GM18873 (cell line): ENCODE results near the gene SLC8A1.
"Not testable (repeated sequence)": the region's sequence is repeated elsewhere in the genome, so short reads cannot be mapped to it uniquely, and the experiment has no call there.

ENCODE experiments used
- ATAC-seq: cut with Tn5 transposase; IDR thresholded peaks from one replicate; pipeline ENCODE4 v1.9.1; 2021; ENCODE audit warnings: mild to moderate bottlenecking, moderate library complexity, moderate number of reproducible peaks; ENCODE audit not compliant: unreplicated experiment, low FRiP score

The SLC8A1 gene

DNA sequence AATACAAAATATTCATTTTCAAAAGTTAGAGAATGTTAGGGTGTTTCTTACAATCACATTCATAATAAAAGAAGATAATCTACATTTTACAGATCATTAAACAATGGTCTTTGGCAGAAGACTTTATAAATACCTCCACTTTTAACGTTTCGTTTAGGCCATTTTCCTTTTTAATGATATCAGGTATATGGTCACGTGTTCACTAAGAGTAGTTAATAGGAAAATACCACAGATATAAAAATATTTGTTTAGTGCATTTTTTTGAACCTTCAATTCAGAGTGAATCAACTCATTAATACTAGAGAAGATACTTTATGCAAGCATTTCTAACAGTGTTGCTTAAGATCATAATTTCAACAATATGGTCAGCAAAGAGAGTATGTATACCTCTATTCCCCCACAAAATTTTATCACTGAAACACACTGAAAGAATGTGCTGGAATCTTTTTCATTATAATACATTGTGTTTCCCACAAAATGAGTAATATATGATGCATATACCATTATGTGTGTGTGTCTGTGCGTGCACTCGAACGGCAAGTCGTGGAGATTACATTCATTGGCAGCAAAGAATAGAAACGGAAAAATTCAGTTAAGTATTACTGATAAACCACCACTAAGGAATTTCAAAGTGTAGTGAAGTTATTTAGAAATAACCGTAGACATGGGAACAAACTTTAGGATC is 353.0 kb downstream of the SLC8A1 start:
- ATAC-seq = no peak

GRCh38 chr2:40097691-40098385 is 354.1 kb downstream of the SLC8A1 start:
- no peak for ATAC-seq

GRCh38 chr2:40096360-40096759 is 355.5 kb downstream of the SLC8A1 start:
- ATAC-seq = no peak

DNA sequence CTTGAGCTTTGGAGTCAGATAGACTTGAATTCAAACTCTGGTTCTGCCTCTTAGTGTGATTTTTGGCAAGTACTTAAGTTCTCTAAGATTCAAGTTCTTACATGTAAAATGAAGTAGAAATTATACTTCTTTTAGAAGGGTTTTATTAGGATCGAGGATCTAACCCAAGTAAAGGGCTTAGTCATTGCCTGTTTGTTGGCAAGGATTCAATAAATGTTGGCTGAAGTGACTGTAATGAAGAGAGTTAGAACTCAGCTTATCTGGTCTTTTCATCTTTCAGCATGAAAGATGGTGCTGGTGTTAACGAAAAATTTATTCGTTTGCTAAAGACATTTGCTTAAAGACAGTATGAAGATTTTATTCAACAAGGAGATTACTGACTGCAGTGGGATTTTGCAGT is 356.9 kb downstream of the SLC8A1 start:
- no peak for ATAC-seq

DNA sequence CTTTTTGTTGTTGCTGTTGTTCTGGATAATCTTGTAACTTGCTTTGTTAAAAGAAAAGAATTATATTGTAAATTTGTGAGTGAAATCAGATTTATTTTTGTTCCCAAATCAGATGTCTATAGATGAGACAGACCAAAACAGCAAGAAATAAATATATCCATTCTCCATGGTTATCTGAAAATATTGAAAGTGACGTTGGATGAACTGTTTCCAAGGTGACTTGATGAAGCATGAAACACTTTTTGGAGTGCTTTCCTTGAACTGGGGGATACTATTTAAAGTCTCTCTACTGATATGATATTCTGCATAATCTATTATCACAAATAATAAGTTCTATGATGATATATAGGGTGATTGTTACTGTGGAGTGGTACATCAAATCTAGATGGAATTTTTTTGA is 357.4 kb downstream of the SLC8A1 start:
- ATAC-seq = no peak

- ATAC-seq = no peak
These were observed 358.7 kb downstream of the SLC8A1 start for GRCh38 chr2:40093021-40093675.

- ATAC-seq = no peak
These were observed 361.8 kb downstream of the SLC8A1 start for GRCh38 chr2:40090044-40090443.

DNA sequence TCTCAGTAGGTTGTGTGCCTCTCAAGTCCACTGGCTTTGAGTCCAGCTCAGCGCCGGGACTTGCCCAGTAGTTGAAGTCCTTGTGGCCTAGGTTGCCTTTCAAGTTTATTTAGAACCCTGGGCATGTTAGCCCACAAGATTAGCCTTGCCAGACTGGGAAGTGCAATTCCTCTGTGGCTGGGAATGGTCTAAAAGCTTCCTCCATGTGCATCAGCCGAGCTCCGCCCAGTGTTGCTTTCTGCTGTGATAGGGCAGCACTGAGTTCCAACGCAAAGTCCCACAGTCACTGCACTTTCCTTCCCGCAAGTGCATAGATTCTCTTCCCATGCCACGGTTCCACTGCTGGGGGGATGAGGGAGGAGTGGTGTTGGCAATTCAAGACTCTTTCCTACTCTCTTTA is 364.0 kb downstream of the SLC8A1 start:
- no peak for ATAC-seq

- ATAC-seq = no peak
These were observed 364.5 kb downstream of the SLC8A1 start for GRCh38 chr2:40087434-40087833.

- ATAC-seq = no peak
These were observed 366.1 kb downstream of the SLC8A1 start for GRCh38 chr2:40085786-40086185.

DNA sequence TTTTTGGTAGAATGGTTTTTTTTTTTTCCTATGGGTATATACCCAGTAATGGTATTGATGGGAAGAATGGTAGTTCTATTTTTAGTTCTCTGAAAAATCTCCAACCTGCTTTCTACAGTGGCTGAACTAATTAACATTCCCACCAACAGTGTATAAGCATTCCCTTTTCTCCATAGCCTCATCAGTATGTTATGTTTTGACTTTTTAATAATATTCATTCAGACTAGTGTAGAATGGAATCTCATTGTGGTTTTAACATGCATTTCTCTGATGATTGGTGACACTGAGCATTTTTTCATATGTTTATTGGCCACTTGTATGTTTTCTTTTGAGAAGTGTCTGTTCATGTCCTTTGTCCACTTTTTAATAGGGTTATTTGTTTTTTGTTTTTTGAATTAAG is 378.6 kb downstream of the SLC8A1 start:
- not testable (repeated sequence) for ATAC-seq

GRCh38 chr2:40072442-40073232 is 379.3 kb downstream of the SLC8A1 start:
- no peak for ATAC-seq

- no peak for ATAC-seq
These were observed 389.5 kb downstream of the SLC8A1 start for GRCh38 chr2:40062381-40062780.

DNA sequence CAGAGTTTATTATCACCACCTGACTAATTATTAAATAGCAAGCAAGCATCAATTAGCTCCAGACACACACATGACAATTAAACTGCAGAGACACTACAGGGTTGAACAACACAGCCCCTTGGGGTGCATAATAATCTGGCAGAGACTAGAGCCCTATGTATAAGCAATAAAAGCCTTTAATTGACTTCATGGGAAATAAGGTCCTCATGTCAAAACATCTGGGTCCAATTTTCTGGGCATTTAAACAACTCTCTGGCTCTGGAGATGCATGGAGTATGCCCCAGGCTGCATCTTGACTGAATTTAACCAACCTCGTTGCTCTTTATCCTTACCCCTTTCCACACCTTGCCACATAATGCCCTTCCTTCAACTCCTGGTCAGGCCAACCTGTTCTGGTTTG is 402.1 kb downstream of the SLC8A1 start:
- no peak for ATAC-seq

DNA sequence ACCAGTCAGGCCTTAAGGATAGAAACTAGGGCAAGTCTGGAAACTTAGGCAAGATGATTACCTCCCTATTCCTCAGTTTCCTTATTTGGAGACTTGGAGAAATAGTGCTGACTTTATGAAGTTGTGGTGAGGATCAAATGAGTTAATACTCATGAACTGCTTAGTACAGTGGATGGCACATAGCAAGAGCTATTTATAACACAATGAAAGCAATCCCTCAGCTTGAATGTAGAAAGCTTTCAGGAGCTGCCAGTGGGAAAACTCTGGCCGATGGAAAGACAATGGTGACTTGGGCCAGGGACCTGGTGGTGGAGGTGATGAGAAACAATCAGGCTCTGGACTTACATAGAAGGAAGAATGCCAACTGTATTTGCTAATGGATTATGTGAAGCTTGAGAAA is 403.4 kb downstream of the SLC8A1 start:
- ATAC-seq = no peak

- ATAC-seq = no peak
These were observed 404.5 kb downstream of the SLC8A1 start for GRCh38 chr2:40047406-40047805.
